Measurements from ENCODE around the gene PPP2R2C. TPM values are rescaled to one million over a fixed set of nuclear protein-coding genes. Genes with fewer than 3 reads are reported as not detected.

Gene PPP2R2C
- total and polyA plus RNA-seq, 5 donors: 2.3 to 7.2 (median 2.8) TPM

DNA sequence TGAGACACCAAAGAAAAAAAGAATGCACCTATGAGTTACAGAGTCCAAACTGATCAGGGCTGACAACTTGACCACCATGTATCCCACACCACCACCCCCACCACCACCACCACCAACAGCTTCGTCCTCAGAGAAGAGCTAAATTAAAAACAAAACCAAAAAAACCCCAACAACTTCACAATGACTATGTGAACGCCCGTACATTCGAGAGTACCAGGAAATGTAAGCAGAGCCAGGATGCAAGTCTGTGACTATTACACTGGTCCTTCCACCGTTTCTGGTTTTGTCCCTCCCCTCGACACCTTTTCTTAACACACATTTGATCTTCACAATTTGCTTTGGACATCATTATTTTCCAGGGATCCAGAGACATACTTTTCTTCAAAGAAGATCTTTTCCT is 151.8 kb downstream of the PPP2R2C start:
- Histone ChIP-seq H3K27me3 (ENCODE audit: control insufficient read depth, insufficient read depth) (no peaks in the 10 kb centered on the region), H3K27ac (ENCODE audit: low read length) (no peak overlapping the region), H3K9me3 (ENCODE audit: control insufficient read depth, low read length) (no peaks in the 10 kb centered on the region), H3K4me3 (ENCODE audit: low read length) (no peak overlapping the region), H3K4me1 (ENCODE audit: control insufficient read depth, insufficient read depth, low read length) (no peaks in the 10 kb centered on the region)
- no peak for DNase-seq
- 92% methylated on average over 6 of the region's 6 CpGs for WGBS
- ATAC-seq: no peak
- intact Hi-C loops (cut with DNase I): no loop called here

DNA sequence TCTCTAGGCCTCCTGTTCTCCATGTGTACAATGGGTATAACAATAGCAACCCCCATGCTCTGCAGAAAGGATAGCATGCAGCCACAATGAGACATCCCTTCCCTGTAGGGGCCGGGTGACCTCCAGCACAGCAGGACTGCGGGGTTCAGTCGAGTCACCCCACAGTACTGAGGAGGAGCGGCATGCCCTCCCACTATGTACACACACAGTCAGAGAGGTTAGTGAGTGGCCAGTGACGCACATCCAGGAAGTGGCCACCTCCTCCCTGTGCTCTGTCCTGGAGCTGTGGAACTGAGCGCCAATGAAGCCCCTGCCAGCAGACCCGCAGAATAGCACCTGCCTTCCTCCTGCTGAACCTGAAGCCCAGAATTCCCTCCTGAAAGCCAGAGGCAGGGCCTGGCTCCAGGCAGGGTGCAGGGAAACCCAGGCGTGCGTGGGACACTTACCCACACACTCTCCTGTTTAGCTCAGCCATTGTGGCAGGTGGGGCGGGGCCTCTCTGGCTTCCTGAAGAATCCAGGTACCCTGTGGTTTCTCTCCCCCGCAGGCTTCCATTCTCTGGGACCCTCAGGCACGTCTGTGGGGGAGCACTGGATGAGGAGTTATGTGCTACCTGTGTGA is 152.8 kb downstream of the PPP2R2C start:
- ATAC-seq: no peak
- DNase-seq: no peak
- intact Hi-C loops (cut with DNase I): no loop called here
- Histone ChIP-seq H3K4me3 (ENCODE audit: low read length) (no peak overlapping the region), H3K4me1 (ENCODE audit: control insufficient read depth, insufficient read depth, low read length) (no peaks in the 10 kb centered on the region), H3K9me3 (ENCODE audit: control insufficient read depth, low read length) (no peaks in the 10 kb centered on the region), H3K27me3 (ENCODE audit: control insufficient read depth, insufficient read depth) (no peaks in the 10 kb centered on the region), H3K27ac (ENCODE audit: low read length) (no peak overlapping the region)
- WGBS: 89% methylated on average over 12 of the region's 12 CpGs

DNA sequence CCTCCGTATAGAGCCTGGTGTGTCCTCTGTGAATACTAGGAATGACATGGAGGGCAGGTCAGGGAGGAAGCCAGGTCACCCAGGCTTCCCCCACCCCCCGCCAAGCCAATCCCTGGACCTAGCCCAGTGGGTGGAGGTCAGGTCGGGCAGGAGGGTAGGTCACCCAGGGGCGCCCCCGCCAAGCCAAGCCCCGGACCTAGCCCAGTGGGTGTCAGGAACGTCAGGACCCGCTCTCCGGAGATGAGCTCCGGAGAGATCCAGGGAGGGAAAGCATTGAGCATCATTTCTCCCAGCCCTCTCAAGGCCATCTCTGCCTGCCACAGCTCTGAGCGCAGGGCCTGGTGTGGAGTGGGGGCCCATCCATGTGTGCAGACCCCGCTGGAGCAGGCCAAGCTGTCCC is 154.2 kb downstream of the PPP2R2C start:
- intact Hi-C loops (cut with DNase I): no loop called here
- Histone ChIP-seq H3K4me3 (ENCODE audit: low read length) (no peak overlapping the region), H3K4me1 (ENCODE audit: control insufficient read depth, insufficient read depth, low read length) (no peaks in the 10 kb centered on the region), H3K9me3 (ENCODE audit: control insufficient read depth, low read length) (no peaks in the 10 kb centered on the region), H3K27ac (ENCODE audit: low read length) (no peak overlapping the region), H3K27me3 (ENCODE audit: control insufficient read depth, insufficient read depth) (no peaks in the 10 kb centered on the region)
- DNase-seq (no peak), ATAC-seq (no peak)
- 84% methylated on average over 12 of the region's 12 CpGs for WGBS

DNA sequence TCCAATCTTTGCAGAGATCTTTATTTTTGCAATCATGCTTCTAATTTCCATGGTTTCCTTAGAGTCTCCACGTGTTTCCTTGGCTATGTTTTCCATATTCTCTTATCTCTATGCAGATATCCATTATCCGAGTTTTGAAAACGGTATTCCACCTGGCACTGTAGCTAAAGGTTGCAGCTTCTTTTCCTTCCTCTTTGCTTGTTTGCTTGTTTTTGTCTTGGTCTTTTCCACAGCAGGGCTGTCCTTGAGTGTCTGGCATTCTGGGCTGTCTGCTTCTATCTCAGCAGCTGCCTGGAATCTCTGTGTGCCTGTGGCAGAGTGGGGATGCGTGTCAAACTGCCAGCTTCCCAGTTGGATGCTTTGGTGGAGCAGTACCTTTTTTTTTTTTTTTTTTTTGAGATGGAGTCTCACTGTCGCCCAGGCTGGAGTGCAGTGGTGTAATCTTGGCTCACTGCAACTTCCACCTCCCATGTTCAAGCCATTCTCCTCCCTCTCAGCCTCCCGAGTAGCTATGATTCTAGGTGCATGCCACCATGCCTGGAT is 155.9 kb downstream of the PPP2R2C start:
- intact Hi-C loops (cut with DNase I): no loop called here
- DNase-seq: no peak
- H3K27me3 ChIP-seq (ENCODE audit: control insufficient read depth, insufficient read depth): no peaks in the 10 kb centered on the region

DNA sequence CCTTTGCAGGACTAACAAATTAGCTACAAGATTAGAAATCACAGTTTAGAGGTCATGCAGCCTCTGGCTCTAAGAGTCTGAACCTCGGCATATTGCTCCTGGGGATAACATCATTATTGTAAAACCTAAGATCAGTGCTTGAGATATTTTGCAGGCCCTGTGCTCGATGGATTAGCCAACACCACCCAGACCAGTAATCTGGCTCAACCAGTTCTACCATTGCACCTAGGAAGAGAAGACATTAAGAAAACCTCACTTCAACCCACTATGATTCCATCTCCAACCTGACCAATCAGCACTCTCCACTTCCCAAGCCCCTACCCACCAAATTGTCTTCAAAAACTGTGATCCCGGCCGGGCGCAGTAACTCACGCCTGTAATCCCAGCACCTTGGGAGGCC is 159.2 kb downstream of the PPP2R2C start:
- H3K27me3 ChIP-seq (ENCODE audit: control insufficient read depth, insufficient read depth): no peaks in the 10 kb centered on the region
- intact Hi-C loops (cut with DNase I): no loop called here
- H3K9me3 ChIP-seq (ENCODE audit: control insufficient read depth, low read length): no peaks in the 10 kb centered on the region
- ATAC-seq (no peak), DNase-seq (no peak)
- no peak overlapping the region for H3K27ac ChIP-seq (ENCODE audit: low read length)
- WGBS: 83% methylated on average over 6 of the region's 6 CpGs
- H3K4me1 ChIP-seq (ENCODE audit: control insufficient read depth, insufficient read depth, low read length): no peaks in the 10 kb centered on the region
- H3K4me3 ChIP-seq (ENCODE audit: low read length): no peak overlapping the region

More for the DNA sequence above, 155.9 kb downstream of the PPP2R2C start:
- Histone ChIP-seq H3K27ac (ENCODE audit: low read length) (no peak overlapping the region), H3K4me1 (ENCODE audit: control insufficient read depth, insufficient read depth, low read length) (no peaks in the 10 kb centered on the region), H3K9me3 (ENCODE audit: control insufficient read depth, low read length) (no peaks in the 10 kb centered on the region), H3K4me3 (ENCODE audit: low read length) (no peak overlapping the region)
- 37% methylated on average over 6 of the region's 6 CpGs for WGBS
- ATAC-seq: no peak

DNA sequence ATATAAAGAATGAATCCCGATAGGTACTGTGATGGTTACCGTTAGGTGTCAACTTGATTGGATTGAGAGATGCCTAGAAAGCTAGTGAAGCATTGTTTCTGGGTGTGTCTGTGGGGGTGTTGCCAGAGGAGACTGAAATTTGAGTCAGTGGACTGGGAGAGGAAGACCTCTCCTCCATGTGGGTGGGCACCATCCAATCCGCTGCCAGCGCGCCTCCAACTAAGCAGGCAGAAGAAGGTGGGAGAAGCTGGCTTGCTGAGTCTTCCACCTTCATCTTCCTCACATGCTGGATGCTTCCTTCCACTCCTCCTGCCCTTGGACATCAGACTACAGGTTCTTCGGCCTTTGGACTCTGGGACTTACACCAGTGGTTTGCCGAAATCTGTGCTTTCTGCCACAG is 162.6 kb downstream of the PPP2R2C start:
- Histone ChIP-seq H3K27ac (ENCODE audit: low read length) (no peak overlapping the region), H3K27me3 (ENCODE audit: control insufficient read depth, insufficient read depth) (no peaks in the 10 kb centered on the region), H3K9me3 (ENCODE audit: control insufficient read depth, low read length) (no peaks in the 10 kb centered on the region), H3K4me3 (ENCODE audit: low read length) (no peak overlapping the region), H3K4me1 (ENCODE audit: control insufficient read depth, insufficient read depth, low read length) (no peaks in the 10 kb centered on the region)
- WGBS: 94% methylated on average over 7 of the region's 7 CpGs
- no peak for ATAC-seq
- no peak for DNase-seq
- intact Hi-C loops (cut with DNase I): no loop called here

DNA sequence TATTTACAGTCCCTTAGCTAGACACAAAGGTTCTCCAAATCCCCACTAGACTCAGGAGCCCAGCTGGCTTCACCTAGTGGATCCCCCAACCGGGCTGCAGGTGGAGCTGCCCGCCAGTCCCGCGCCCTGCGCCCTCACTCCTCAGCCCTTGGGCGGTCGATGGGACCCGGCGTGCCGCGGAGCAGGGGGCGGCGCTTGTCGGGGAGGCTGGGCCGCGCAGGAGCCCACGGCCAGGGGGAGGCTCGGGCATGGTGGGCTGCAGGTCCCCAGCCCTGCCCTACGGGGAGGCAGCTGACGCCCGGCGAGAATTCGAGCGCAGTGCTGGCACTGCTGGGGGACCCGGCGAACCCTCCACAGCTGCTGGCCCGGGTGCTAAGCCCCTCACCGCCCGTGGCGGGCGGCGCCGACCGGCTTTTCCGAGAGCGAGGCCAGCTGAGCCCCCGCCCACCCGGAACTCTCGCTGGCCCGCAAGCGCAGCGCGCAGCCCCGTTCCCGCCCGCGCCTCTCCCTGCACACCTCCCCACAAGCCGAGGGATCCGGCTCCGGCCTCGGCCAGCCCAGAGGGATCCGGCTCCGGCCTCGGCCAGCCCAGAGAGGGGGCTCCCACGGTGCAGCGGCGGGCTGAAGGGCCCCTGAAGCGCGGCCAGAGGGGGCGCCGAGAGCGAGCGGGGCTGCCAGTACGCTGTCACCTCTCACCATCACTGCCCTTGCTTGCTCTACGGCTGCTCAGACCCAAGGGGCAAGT is 163.3 kb downstream of the PPP2R2C start:
- no peaks in the 10 kb centered on the region for H3K4me1 ChIP-seq (ENCODE audit: control insufficient read depth, insufficient read depth, low read length)
- no peaks in the 10 kb centered on the region for H3K9me3 ChIP-seq (ENCODE audit: control insufficient read depth, low read length)
- intact Hi-C loops (cut with DNase I): no loop called here
- H3K27ac ChIP-seq (ENCODE audit: low read length): no peak overlapping the region
- peak overlapping the region; percentile 50 for H3K4me3 ChIP-seq (ENCODE audit: low read length)
- no peaks in the 10 kb centered on the region for H3K27me3 ChIP-seq (ENCODE audit: control insufficient read depth, insufficient read depth)
- peak in 2 of 3 donors; percentile 42 to 68 for DNase-seq
- 4% methylated on average over 65 of the region's 65 CpGs for WGBS
- ATAC-seq: peak; percentile 76 to 82

DNA sequence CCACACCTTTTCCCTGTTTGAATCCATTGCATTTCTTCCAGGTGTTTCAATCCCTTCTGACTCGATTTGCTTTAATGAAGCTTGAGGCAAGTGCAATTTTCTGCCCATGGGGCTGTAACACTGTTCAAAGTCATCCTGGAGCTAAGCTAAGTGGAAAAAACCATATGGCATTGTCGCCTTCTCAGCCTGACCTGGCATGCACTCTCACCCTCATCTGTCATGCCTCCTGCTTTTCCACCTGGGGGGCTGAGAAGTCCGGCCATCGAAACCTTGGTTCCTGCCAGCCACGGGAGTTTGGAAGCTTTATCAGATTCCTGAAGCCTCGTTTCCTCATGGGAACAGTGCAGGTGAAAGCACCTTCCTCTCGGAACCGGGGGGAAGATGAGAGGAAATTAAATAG is 164.5 kb downstream of the PPP2R2C start:
- ATAC-seq (no peak), DNase-seq (no peak)
- 74% methylated on average over 8 of the region's 8 CpGs for whole genome bisulfite sequencing
- H3K27me3 ChIP-seq (ENCODE audit: control insufficient read depth, insufficient read depth): no peaks in the 10 kb centered on the region
- intact Hi-C loops (cut with DNase I): no loop called here
- H3K9me3 ChIP-seq (ENCODE audit: control insufficient read depth, low read length): no peaks in the 10 kb centered on the region
- H3K4me1 ChIP-seq (ENCODE audit: control insufficient read depth, insufficient read depth, low read length): no peaks in the 10 kb centered on the region
- no peak overlapping the region for H3K27ac ChIP-seq (ENCODE audit: low read length)
- no peak overlapping the region for H3K4me3 ChIP-seq (ENCODE audit: low read length)

DNA sequence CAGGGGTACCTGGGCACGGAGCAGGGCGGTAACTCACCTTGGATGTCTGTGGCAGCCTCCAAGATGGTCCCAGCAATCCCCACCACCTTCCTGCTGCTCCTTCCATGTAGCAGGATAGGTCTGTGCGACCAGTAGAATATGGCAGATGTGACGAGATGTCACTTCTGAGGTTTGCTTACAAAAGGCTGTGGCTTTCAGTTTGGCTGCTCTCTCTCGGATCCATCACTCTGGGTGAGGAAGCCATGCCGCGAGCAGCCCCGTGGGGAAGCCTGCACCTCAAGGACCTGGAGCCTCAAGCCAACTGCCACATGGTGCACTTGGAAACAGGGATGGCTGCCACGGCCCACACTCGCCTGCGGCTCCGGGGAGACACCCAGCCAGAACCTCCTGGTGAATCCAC is 165.2 kb downstream of the PPP2R2C start:
- ATAC-seq (no peak), DNase-seq (no peak)
- Histone ChIP-seq H3K27ac (ENCODE audit: low read length) (no peak overlapping the region), H3K27me3 (ENCODE audit: control insufficient read depth, insufficient read depth) (no peaks in the 10 kb centered on the region), H3K4me1 (ENCODE audit: control insufficient read depth, insufficient read depth, low read length) (no peaks in the 10 kb centered on the region), H3K9me3 (ENCODE audit: control insufficient read depth, low read length) (no peaks in the 10 kb centered on the region), H3K4me3 (ENCODE audit: low read length) (no peak overlapping the region)
- intact Hi-C loops (cut with DNase I): no loop called here
- WGBS: 81% methylated on average over 12 of the region's 12 CpGs

DNA sequence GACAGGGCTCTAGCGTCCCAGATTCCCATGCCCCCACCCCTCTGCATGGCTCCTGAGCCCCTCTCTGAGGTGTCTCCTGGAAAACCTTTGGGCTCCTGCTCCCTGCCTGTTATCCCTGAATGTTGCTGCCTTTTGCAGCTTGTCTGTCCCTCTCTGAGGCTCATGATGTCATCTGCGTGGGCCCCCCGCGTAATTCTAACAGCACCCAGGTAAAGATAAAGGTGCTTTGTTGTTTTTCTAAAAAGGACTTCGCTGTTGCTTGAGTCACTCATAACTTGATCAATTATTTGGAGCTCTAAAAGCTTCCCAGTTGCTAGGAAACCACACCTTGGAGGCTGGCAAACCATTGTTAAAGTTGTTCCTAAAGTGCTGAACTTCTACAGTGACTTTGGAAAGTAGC is 166.1 kb downstream of the PPP2R2C start:
- DNase-seq: no peak
- intact Hi-C loops (cut with DNase I): no loop called here
- ATAC-seq: no peak
- Histone ChIP-seq H3K4me1 (ENCODE audit: control insufficient read depth, insufficient read depth, low read length) (no peaks in the 10 kb centered on the region), H3K27me3 (ENCODE audit: control insufficient read depth, insufficient read depth) (no peaks in the 10 kb centered on the region), H3K27ac (ENCODE audit: low read length) (no peak overlapping the region), H3K9me3 (ENCODE audit: control insufficient read depth, low read length) (no peaks in the 10 kb centered on the region), H3K4me3 (ENCODE audit: low read length) (no peak overlapping the region)
- 81% methylated on average over 5 of the region's 5 CpGs for WGBS

DNA sequence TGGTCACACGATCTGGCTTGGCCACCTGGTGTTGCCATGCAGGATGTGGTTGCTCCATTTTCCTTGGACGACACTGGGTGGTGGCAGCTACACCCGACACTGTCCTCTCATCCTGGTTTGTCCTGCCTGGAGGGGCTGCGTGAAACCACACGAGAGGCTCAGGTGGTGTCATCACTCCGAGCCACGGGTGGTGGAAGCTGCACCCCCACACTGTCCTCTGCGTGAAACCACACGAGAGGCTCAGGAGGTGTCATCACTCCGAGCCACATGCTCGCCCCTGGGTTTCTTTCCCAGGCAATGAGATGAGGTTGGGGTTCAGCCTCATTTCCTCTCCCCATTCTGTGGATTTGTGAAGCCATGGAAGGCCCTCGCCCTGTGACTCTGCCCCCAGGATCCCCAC is 168.5 kb downstream of the PPP2R2C start:
- H3K9me3 ChIP-seq (ENCODE audit: control insufficient read depth, low read length): no peaks in the 10 kb centered on the region
- no peak for DNase-seq
- H3K27me3 ChIP-seq (ENCODE audit: control insufficient read depth, insufficient read depth): no peaks in the 10 kb centered on the region
- no peak overlapping the region for H3K27ac ChIP-seq (ENCODE audit: low read length)
- WGBS: 89% methylated on average over 12 of the region's 12 CpGs
- no peak for ATAC-seq
- H3K4me3 ChIP-seq (ENCODE audit: low read length): no peak overlapping the region
- intact Hi-C loops (cut with DNase I): no loop called here
- no peaks in the 10 kb centered on the region for H3K4me1 ChIP-seq (ENCODE audit: control insufficient read depth, insufficient read depth, low read length)

Measured in right cardiac atrium (tissue), 5 donors.